GM19467 (cell line): ENCODE results near the gene TMEM245.

Experiments
- ATAC-seq: cut with Tn5 transposase; IDR thresholded peaks from one replicate; pipeline ENCODE4 v1.9.1; 2021; ENCODE audit warnings: mild to moderate bottlenecking, moderate library complexity; ENCODE audit not compliant: unreplicated experiment

Gene TMEM245

DNA sequence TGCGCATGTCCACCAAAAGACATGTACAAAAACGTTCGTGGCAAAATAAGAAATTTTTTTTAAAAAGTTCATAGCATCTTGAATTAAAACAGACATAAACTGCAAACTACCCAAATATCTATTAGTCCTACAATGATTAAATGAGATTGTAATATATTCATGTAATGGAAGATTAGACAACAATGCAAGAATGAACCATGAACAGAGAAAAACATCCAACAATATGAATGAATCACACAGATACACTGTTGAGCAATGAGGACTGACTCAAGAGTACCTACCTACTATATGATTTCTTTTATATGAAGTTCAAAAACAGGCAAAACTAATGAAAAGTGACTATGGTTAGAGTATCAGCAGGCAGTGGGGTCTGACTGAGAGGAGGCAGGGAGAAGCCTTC, 88.5 kb downstream of the TMEM245 start:
- ATAC-seq, result no peak

DNA sequence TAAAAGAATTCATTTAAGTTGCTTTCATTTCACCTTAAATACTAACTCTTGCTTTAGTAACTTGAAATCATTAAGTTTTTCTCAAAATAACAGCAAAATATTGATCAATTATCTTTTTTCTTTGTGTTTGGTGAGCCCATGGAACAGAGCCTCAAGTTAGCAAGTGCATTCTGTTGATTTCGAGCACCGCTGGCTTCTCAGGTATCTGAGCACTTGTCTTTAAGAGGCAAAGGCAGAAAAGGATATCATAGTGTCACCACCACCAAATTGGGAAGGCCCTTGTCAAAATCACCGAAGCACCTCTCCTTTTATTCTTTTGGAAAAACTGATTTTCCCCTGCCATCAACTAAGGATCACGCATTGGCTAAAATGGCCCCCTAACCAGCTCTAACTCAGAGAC, 89.3 kb downstream of the TMEM245 start:
- no peak for ATAC-seq

DNA sequence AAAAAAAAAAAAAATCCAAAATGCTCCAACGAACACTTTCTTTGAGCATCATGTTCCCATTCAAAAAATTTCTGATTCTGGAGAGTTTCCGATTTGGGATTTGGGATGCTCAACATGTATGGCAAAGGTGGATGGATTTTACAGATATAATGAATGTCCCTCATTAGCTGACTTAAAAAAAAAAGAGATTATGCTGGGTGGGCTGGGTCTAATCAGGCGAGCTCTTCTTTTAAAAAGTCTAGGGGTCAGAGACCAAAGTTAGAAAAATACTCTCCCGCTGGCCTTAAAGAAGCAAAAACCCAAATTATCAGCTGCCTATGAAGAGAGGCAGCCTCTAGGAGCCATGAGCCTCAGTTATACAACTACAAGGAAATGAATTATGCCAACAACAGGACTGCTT, 91.3 kb downstream of the TMEM245 start:
- ATAC-seq, result no peak

- no peak for ATAC-seq
These were observed 92.6 kb downstream of the TMEM245 start for GRCh38 chr9:109027176-109027575.

DNA sequence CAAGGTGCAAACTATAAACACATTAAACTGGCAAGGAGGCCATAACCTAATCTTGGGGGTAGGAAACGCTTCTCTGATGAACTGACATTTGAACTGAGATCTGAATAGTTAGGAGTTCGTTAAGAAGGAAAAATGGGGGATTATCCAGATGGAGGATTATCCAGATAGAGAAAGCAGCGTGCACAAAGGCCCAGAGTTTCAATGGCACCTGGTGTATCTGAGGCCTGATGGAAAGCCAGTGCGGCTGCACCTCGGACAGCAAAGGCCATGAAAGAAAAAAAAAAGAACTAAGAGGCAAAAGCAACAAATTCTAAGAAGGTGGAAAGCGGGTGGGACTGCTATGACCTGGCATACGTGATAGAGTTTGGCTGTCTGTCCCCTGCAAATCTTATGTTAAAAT, 93.4 kb downstream of the TMEM245 start:
- no peak for ATAC-seq

- ATAC-seq, result no peak
These were observed 96.9 kb downstream of the TMEM245 start for GRCh38 chr9:109022873-109023272.

- no peak for ATAC-seq
These were observed 98.9 kb downstream of the TMEM245 start for GRCh38 chr9:109020581-109021511.

DNA sequence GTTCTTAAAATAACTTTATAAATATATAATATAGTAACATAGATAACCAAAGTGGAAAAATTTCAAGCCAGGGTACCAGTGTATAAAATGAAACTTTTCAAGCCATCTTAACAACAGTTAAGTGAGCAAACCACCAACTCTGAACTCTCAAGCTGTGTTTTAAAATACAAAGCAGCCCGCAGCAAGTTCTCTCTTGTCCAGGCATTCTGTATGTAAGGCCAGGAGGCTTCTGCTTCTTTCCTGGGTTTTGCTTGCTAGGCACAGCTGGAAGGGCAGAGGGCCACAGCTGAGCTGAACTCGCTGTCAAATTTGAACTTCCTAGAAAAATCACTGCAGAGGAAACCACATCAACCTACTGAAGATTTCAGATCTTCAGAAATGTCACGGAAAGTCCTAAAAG, 99.6 kb downstream of the TMEM245 start:
- ATAC-seq, result no peak

- ATAC-seq, result no peak
These were observed 100.3 kb downstream of the TMEM245 start for GRCh38 chr9:109019420-109019819.

DNA sequence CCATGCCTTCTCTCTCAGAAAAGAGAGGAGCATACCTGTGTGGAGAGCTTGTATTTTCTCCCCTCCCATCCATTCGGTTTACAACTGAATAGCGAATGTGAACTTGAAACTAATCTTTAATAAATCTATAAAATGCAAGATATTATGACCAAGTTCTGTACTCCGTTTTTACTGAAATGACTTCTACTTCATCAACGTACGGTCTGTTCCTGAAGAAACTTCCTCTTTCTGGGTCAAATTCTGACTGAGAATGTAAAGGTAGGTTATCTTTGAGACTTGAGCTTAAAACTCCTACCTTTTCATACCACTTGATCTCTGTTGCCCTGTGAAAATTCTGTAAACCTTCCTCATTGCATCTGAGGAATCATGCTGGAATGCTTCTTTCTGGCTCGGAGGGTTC, 102.3 kb downstream of the TMEM245 start:
- no peak for ATAC-seq

DNA sequence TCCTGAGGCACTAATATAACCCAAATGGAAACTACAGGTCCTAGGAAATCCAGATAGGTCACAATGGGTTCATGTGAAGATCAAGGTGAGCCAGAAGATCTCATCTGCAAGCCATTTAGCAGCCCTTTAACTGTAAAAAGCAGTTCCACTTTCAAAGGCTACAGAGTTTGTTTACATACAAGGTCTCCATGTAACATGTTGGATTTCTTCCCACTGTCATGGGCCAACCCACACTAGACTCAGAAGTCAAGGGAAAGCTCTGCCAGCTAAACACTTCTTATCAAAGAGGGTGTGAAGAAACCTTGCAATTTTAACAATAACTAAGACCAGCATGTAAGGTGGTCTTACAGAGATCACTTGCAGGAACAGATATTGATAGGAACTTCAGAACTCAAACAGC, 102.7 kb downstream of the TMEM245 start:
- ATAC-seq, result no peak

DNA sequence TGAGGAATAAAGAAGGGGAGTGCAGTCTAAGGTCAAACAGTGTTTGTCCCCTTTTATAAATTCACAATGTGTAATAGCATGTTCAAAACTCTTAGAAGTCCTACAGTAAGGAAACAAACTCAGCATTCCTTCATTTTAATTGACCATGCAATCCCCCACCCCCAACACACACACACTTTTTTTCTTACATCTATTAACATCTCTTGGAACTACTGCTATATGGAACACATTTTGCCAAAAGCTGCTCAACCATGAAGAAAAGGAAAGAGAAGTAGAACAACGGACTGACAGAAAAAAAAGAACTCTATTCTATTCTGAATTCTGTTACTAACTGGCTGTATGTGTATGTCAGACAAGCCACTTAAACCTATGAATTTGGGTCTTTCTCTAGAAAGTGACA, 103.6 kb downstream of the TMEM245 start:
- no peak for ATAC-seq

DNA sequence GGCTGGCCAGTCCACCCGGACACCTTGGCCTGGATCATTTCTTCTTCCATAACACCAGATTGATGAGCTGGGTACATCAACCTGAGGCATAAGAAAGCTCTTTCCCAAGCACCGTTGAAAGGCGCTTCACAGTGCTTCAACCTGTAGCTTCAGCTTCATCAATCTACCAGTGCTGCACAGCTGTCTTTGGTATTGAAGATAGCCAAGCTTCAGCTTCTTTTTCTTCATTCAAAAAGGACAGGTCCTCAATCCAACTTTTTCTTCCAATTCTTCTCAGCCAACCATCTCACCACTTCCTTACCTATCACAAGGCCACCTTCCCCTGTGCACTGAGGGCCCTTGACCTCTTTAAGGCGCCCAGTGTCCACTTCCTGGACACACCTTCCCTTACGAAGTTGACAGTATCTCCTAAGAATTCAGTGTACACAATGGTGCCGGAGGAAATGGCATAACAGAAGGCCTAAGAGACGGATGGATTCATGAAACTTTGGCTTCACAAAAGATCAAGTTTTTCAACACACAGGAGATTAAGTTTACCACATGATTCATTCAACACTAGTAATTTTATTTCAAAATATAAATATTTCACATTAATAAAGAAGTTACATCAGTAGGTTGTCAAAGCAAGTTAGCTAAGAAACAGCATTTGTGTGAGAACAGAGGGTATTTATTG, 105.0 kb downstream of the TMEM245 start:
- ATAC-seq, result no peak

GRCh38 chr9:109013679-109014607, 105.8 kb downstream of the TMEM245 start:
- no peak for ATAC-seq

- peak; percentile 71 for ATAC-seq
These were observed 106.7 kb downstream of the TMEM245 start, which contains the start of gene CTNNAL1 for GRCh38 chr9:109012876-109013678. CTNNAL1 (minus strand) TSS chr9:109013499; CDS start chr9:109013442, 57 bp downstream.

DNA sequence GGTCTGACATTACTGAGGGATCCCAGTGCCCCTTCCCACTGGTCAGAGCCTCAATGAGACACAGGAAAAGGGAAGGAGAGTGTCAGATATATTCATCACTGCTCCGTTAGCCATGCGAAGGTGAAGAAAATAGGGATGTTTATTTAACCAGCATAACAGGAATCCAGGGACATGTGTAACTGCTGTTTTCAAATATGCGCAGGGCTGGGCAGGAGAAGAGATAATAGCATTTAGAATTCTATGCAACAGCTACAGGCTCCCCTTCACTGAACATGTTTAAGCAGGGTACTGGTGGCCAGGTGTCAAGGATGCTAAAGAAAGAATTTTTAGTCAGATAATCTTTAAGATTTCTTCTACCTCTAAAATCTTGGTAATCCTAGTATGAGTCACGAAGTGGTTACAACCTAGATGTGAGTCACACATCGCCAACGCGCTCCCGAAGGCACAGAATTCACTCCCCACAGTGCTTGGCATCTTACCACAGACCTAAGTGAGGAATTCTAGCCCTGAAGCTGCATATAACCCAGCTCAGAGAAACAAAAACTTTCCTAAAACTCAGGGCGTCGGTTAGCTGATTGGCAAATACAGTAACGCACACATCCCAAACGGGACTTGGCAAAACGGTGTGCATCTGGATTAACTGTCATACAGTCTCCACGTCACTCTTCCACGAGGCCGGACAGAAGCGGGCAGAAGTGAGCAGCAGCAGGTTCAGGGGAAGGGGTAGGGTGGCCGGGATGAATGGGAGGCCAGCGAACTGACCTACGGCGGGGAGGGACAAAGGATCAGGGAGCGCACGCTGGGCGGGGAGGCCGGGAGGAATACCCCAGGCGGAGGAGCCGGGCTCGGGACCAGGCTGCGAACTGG, 107.5 kb downstream of the TMEM245 start:
- no peak for ATAC-seq

GRCh38 chr9:109011231-109011671, 108.5 kb downstream of the TMEM245 start:
- no peak for ATAC-seq

DNA sequence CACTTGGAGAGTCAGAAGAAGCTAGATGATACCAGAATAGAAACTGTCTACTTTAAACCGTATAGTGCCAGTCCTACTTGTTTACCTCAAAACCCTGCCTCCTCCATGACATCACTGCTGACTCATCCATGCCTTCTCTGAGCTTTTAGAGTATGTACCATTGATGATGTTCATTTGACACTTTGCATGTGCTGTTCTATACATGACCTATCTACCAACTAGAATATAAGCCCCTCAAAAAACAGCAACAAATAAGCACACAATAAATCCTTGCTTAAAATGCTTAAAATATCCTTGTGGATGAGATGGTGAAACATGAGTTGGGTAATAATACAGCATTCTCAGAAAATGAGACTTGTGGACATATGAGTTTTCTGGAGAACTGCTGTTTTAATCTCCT, 109.0 kb downstream of the TMEM245 start:
- peak; percentile 31 for ATAC-seq

DNA sequence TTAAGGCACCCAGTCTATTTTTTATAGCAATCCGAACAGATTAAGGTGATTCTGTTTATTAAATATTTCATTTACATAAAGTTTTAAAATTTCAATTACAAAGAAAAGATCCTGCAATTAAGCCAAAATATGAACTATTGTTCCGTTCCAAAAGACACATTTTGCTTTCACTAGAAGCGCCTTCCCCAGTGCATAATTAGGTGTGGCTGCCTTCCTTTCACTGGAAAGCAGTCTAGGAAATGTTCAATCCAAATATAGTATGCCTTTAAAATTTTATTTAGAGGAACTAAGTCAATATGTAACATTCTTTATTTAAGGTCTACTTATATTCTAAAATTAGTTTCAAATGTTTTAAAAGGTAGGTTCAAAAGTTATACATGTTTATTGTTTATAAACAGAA, 114.1 kb downstream of the TMEM245 start:
- no peak for ATAC-seq
